Measurements from ENCODE around the gene SLC6A3. TPM values are rescaled to one million over a fixed set of nuclear protein-coding genes. Genes with fewer than 3 reads are reported as not detected.

SLC6A3 gene
- total RNA-seq, result under 0.01 TPM in 1 of 2 replicates, not detected in the other

DNA sequence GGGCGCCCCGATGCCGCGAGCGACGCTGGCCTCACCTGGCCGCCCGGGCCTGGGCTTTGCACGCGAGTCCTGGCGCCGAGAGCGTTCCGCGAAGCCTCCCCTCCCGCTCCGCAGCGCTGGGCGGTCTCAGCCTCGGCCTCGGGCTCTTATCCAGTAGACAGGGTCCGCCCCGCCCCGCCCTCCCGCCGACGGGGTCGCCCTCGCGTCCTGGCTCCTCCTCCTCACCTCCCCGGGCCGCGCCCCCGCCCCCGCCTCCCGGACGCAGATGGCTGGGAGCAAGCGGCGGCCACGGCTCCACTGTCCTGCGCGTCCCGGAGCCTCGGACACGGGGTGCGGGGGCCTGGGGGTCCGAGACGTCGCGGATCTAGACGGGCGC is at the start of gene SLC6A3:
Gene SLC6A3, minus strand, starts transcription at position 128 of the 376 bp plus-strand sequence. CDS start 2,243 bp downstream, outside the sequence.

DNA sequence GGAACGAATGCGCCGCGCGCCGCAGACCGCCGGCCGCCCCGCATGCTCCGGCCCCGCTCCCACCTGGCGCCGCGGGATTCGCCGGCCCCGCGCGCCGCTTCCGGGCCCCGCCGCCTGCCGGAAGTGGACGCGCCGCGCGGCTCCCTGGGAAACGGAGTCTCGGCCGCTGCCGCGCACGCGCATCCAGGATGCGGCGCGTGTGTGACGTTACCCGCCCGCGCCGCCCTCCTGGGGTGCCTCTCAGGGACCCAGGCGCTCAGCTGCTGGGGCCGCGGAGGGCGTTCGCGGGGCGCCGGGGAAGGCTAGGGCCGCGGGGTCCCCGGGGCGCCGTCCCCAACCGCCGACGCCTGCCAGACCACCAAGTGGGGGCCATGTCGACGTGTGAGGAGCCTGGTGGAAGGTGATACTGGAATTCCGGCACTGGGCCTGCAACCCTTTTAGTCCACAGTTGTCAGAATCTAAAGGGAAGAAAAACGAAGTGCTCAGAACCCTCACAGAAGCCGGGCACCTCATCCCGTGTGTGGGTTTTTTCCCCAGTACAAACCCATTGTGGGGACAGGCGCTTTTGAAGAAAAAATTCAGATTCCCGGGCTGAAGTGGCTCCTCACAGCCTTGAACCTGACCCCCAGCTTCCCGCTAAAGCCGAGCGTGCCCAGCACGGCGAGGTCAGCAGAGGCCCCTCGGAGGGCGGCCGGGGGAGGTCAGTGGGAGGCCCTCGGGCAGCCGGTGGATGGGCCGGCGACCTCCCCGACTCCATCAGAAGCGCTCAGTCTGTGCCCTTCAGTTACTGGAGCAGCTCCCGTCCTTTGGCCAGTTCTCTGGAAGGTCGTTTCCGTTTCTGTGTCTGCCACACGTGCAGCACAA is 100.0 kb downstream of the SLC6A3 start, which contains the start of gene CLPTM1L:
Gene CLPTM1L, minus strand, starts transcription at position 125 of the 864 bp plus-strand sequence. CDS start 258 bp downstream, outside the sequence.

Other genes starting within 250 kb of the SLC6A3 start
- not detected in 2 replicates for gene SLC6A19, start 243.8 kb downstream of the SLC6A3 start, total RNA-seq
- gene SLC6A18, start 220.1 kb downstream of the SLC6A3 start, total RNA-seq, result not detected in 2 replicates
- not detected in 2 replicates for gene TERT, start 150.4 kb downstream of the SLC6A3 start, total RNA-seq
- 252 and 269 TPM in 2 replicates for gene CLPTM1L, start 100.3 kb downstream of the SLC6A3 start, total RNA-seq
- gene LPCAT1, start 78.5 kb upstream of the SLC6A3 start, total RNA-seq, result 52.6 and 57.3 TPM in 2 replicates

Measured in epithelial cell of umbilical artery (primary cell).